ENCODE measurements around the gene SLC22A13. TPM values are rescaled to one million over a fixed set of nuclear protein-coding genes. Genes with fewer than 3 reads are reported as not detected.
"Not testable (repeated sequence)": the region's sequence is repeated elsewhere in the genome, so short reads cannot be mapped to it uniquely, and the experiment has no call there.

The SLC22A13 gene
- total RNA-seq, 4 donors from 2014 or later: 0.29 to 0.58 (median 0.51) TPM; not detected in 1

- no peaks in the 10 kb centered on the region for H3K36me3 ChIP-seq
- DNase-seq (no peak), ATAC-seq (no peak)
- in situ Hi-C loops (cut with MboI; ENCODE audit: low sequenced_read_pairs in 4 of 4): no loop called here
- H3K9me3 ChIP-seq: no peaks in the 10 kb centered on the region
- no peaks in the 10 kb centered on the region for H3K4me1 ChIP-seq
- TF ChIP-seq, protein P1, sequence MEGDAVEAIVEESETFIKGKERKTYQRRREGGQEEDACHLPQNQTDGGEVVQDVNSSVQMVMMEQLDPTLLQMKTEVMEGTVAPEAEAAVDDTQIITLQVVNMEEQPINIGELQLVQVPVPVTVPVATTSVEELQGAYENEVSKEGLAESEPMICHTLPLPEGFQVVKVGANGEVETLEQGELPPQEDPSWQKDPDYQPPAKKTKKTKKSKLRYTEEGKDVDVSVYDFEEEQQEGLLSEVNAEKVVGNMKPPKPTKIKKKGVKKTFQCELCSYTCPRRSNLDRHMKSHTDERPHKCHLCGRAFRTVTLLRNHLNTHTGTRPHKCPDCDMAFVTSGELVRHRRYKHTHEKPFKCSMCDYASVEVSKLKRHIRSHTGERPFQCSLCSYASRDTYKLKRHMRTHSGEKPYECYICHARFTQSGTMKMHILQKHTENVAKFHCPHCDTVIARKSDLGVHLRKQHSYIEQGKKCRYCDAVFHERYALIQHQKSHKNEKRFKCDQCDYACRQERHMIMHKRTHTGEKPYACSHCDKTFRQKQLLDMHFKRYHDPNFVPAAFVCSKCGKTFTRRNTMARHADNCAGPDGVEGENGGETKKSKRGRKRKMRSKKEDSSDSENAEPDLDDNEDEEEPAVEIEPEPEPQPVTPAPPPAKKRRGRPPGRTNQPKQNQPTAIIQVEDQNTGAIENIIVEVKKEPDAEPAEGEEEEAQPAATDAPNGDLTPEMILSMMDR (IDR thresholded peaks at IDR 0.05 in 4 of 5, conservative IDR thresholded peaks at IDR 0.05 in 1 of 5): no peak
- no peak for TF ChIP-seq POLR2A (IDR thresholded peaks at IDR 0.05)
- H3K27ac ChIP-seq: no peak overlapping the region
- intact Hi-C loops (cut with DNase I; ENCODE audit: low total_unique reads): no loop called here
- no peak overlapping the region for H3K4me3 ChIP-seq
- no peaks in the 10 kb centered on the region for H3K27me3 ChIP-seq
Observed at GRCh38 chr3:38317192-38317759, 51.7 kb downstream of the SLC22A13 start.

- DNase-seq (no peak), ATAC-seq (no peak)
- no peaks in the 10 kb centered on the region for H3K27me3 ChIP-seq
- H3K9me3 ChIP-seq: no peaks in the 10 kb centered on the region
- no peaks in the 10 kb centered on the region for H3K4me1 ChIP-seq
- intact Hi-C loops (cut with DNase I; ENCODE audit: low total_unique reads) (no loop called here), in situ Hi-C loops (cut with MboI; ENCODE audit: low sequenced_read_pairs in 4 of 4) (no loop called here)
- H3K4me3 ChIP-seq: no peak overlapping the region
- no peak overlapping the region for H3K27ac ChIP-seq
- H3K36me3 ChIP-seq: no peaks in the 10 kb centered on the region
- TF ChIP-seq POLR2A (IDR thresholded peaks at IDR 0.05): no peak
- TF ChIP-seq, protein P1 (IDR thresholded peaks at IDR 0.05 in 4 of 5, conservative IDR thresholded peaks at IDR 0.05 in 1 of 5): no peak
Observed at GRCh38 chr3:38318766-38319671, 53.4 kb downstream of the SLC22A13 start.

DNA sequence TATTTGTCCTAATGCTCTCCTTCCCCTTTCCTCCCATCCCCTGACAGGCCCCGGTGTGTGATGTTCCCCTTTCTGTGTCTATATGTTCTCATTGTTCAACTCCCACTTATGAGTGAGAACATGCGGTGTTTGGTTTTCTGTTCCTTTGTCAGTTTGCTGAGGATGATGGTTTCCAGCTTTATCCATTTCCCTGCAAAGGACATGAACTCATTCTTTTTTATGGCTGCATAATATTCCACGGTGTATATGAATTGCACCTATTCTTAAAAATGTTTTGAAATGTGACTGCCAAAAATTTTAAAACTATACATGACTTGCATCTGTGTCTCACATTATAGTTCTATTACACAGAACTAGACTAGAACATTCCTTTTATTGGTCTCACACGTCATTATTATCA lies 55.0 kb downstream of the SLC22A13 start:
- H3K4me3 ChIP-seq; ATAC-seq; H3K4me1 ChIP-seq; H3K36me3 ChIP-seq; H3K27ac ChIP-seq; intact Hi-C loops (cut with DNase I; ENCODE audit: low total_unique reads); DNase-seq; H3K27me3 ChIP-seq; in situ Hi-C loops (cut with MboI; ENCODE audit: low sequenced_read_pairs in 4 of 4); H3K9me3 ChIP-seq: not testable (repeated sequence)

- in situ Hi-C loops (cut with MboI; ENCODE audit: low sequenced_read_pairs in 4 of 4): no loop called here
- no peak for TF ChIP-seq POLR2A (IDR thresholded peaks at IDR 0.05)
- TF ChIP-seq, protein P1 (IDR thresholded peaks at IDR 0.05 in 4 of 5, conservative IDR thresholded peaks at IDR 0.05 in 1 of 5): no peak
- DNase-seq: no peak
Observed at GRCh38 chr3:38323060-38323459, 57.4 kb downstream of the SLC22A13 start.

GRCh38 chr3:38325256-38325655 lies 59.6 kb downstream of the SLC22A13 start:
- in situ Hi-C loops (cut with MboI; ENCODE audit: low sequenced_read_pairs in 4 of 4): no loop called here
- ATAC-seq (no peak), DNase-seq (no peak)
- Histone ChIP-seq H3K4me1 (no peaks in the 10 kb centered on the region), H3K27ac (no peak overlapping the region), H3K4me3 (no peak overlapping the region), H3K9me3 (no peaks in the 10 kb centered on the region), H3K36me3 (no peaks in the 10 kb centered on the region), H3K27me3 (no peaks in the 10 kb centered on the region)
- intact Hi-C loops (cut with DNase I; ENCODE audit: low total_unique reads): no loop called here
- TF ChIP-seq, protein P1 (IDR thresholded peaks at IDR 0.05 in 4 of 5, conservative IDR thresholded peaks at IDR 0.05 in 1 of 5): no peak
- no peak for TF ChIP-seq POLR2A (IDR thresholded peaks at IDR 0.05)

More at GRCh38 chr3:38323060-38323459, 57.4 kb downstream of the SLC22A13 start:
- Histone ChIP-seq H3K36me3 (no peaks in the 10 kb centered on the region), H3K27ac (no peak overlapping the region), H3K4me1 (no peaks in the 10 kb centered on the region), H3K27me3 (no peaks in the 10 kb centered on the region), H3K9me3 (no peaks in the 10 kb centered on the region), H3K4me3 (no peak overlapping the region)
- no peak for ATAC-seq
- intact Hi-C loops (cut with DNase I; ENCODE audit: low total_unique reads): no loop called here
